GM18858 (cell line): ENCODE measurements around the gene PBX1.

Experiments
- ATAC-seq: cut with Tn5 transposase; IDR thresholded peaks from one replicate; pipeline ENCODE4 v1.9.1; 2021; ENCODE audit not compliant: unreplicated experiment

The PBX1 gene

GRCh38 chr1:164713456-164714207, 154.6 kb downstream of the PBX1 start:
- ATAC-seq = no peak

GRCh38 chr1:164716992-164717703, 158.2 kb downstream of the PBX1 start:
- ATAC-seq = peak; percentile 95

GRCh38 chr1:164718821-164719220, 159.8 kb downstream of the PBX1 start:
- no peak for ATAC-seq

GRCh38 chr1:164719676-164720439, 160.9 kb downstream of the PBX1 start:
- ATAC-seq = no peak

- no peak for ATAC-seq
These were observed 161.7 kb downstream of the PBX1 start for GRCh38 chr1:164720440-164721227.

DNA sequence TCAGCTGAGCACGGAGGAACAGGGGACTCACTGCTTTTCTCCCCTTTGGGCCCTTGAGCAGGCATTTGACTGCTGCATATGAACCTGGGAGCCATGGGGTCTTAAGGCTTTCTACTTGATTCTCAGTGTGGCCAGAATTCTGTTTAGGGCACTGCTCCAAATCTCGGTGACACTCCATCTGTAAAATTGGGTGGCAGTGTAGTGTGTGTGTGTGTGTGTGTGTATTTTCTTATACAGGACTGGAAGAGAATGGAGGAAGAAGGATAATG, 162.2 kb downstream of the PBX1 start:
- no peak for ATAC-seq

DNA sequence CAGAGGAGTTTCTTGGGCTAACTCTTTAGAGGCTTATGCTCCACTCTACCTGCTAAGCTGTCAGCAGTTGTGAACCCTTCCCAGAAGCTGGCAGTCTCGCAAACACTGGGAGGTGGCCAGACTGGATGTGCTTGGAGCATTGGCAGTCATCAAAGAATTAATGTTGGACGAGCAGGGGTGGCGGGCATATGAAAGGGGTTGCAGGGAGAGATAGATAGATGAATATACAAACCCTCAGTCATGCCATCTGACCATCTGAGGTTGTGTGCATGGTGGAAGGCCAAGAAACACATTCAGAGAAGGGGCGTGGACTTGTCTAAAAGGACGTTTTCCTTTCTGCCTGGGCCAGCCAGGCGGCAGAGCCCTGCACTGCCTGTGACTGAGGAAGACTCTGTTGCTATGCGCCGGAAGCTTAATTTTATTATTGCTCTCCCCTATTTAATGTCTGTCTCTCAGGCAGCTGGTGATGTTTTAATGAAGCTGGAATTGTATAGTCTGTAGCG, 164.4 kb downstream of the PBX1 start:
- no peak for ATAC-seq

DNA sequence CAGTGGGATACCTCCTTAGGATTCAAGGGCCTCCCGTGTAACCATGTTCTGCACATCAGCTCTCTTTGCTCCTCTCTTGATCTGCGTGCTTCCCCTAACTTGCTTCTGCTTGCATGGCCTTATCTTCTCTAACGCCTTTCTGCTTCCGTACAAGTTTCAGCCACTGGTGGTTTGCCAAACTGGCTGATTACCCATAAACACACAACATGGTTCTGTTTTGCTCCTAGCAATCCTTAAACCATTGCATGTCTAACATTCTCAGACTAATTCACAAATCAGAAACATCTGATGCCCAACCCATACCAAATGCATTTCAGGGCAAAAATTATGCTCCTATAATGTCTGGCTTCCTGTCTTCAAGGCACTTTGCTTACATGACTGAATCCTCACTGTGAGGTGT, 166.4 kb downstream of the PBX1 start:
- ATAC-seq = no peak

DNA sequence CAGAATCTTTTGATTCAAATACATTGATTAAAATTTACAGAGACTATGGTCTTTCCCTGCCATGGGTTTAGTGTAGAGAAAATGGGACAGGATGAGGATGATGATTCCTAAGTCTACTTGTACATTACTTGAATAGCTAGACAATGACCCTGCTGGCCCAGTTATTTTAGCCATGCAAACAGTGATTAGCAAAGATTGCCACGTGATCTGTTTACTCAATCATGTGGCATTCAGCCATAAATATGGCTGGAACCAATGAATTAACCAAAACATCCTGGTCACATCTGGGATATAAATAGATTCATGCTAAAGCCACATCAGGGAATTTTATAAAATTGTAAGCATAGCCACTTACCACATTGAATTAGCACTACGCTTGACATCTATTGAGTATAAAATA, 167.3 kb downstream of the PBX1 start:
- no peak for ATAC-seq

- no peak for ATAC-seq
These were observed 169.7 kb downstream of the PBX1 start for GRCh38 chr1:164728719-164729118.

DNA sequence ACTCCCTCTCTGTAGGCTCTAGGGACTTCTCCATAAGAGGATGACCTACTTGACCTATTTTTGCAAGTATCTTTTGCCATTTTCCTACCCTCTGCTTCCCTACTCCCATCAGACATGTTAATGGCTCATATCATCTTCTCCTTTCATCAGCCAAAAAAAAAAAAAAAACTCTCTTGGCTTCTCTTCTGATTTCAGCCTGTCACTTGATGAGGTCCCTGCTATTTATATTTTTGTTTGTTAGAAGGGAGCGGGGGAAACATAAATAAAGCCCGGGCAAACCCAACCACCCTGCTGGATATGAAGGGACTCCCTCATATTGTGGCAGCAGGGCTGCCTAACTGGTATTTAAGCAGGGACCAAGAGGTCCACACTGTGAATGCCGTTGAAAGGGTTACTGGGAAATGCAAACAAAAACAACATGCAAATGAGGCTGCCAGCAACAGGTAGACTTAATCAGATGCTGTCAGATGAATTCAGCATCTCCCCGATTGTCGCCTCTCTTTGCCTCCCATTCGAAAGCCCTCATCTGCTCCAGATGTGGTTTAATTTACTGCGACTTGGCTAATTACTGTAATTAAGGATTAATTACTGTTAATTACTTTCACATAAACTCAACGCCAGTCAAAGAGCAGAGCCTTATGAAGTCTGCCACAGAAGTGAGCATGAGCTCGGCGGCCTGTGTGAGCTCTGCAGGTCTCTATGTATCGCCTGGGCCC, 172.3 kb downstream of the PBX1 start:
- ATAC-seq = no peak

DNA sequence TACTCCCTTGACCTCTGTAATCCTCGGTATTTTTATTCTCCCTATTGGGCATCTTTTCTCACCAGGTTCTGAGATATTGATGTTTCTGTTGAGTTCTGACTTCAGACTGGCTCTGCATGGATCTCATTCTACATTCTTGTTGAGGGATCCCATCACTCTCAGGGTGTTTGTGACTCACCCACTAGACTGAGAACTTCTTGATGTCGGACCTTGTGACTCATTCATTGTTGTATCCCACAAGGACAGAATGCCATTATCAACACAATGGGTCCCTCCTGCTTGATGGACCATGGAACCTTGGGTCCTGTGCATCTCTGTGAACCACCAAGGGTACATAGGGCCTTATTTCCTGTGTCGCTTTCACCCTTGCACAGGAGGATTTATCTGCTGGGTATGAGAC, 174.1 kb downstream of the PBX1 start:
- ATAC-seq = no peak

DNA sequence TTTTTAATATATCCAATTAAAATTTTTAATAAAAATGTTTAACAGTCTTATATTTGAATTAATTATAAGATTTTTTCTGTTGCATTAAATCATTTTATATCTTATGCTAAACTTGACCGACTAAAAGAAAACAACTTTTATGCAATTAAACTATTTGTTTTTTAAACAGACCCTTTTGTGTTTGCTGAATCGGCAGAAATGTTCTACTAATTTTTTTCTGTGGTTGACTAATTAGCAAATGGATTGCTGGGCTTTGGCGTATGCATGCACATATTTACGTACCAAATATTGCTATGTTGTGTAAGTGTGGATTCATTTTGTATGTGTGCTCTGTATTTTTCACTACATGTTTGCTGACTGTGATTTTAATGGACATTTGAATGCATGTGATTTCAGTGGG, 174.8 kb downstream of the PBX1 start:
- no peak for ATAC-seq

DNA sequence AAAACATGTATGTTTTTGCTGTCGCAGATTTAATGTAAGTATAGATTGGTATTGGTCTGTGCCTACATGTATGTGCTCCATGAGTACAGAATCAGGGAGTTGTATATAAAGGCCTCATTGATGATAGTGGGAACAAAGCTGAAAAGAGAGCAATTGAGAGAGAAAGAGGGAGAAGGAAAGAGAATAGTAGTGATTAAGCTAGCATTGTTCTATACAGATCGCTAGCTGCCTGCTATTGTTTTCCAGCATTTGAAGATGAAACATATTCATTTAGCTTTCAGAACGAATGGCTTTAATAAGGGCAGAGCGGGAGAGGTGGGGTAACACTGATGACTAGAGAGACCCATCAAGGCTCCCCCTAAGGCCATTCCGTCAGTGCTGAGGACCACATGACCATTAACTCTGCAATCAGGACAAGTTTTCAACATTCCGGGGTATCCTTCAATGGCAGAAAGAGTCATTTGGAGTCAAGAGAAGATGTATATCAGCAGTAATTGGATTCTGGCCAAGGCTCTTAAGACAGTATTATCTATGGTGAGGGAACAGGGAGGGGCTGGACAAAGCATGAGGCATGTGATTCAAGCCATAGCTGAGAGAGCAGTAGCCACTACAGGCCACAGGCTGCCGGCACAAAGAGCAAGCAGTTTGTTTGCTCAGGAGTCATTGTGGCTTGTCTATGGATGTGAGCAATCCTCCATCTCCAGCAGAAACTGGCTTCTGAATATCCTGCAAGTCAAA, 176.5 kb downstream of the PBX1 start:
- no peak for ATAC-seq

- no peak for ATAC-seq
These were observed 177.2 kb downstream of the PBX1 start for GRCh38 chr1:164736137-164736536.

- ATAC-seq = no peak
These were observed 180.2 kb downstream of the PBX1 start for GRCh38 chr1:164739189-164739588.

DNA sequence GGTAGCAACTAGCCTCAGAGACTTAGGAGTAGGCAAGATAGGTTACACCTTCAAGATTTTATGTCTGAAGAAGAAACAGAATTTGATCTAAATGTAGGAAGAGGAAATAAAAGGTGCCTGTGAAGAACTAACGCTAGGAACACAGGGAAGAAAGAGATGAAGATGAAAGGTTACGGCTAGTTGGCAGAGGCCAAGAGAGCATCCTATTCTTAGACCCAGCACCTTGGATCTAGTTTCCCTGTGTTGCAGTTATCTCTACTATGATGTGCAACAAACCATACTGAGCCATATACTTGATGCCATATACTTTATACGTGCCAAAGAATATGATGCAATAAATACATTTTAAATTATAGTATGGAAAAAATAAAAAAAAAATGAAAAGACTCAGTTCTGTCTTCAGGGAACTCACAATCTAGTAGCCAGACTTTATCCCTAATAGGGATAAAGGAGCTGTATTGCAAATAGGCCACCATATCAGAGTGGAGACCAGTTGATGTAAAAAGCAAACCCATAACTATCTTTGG, 181.1 kb downstream of the PBX1 start:
- ATAC-seq = no peak

DNA sequence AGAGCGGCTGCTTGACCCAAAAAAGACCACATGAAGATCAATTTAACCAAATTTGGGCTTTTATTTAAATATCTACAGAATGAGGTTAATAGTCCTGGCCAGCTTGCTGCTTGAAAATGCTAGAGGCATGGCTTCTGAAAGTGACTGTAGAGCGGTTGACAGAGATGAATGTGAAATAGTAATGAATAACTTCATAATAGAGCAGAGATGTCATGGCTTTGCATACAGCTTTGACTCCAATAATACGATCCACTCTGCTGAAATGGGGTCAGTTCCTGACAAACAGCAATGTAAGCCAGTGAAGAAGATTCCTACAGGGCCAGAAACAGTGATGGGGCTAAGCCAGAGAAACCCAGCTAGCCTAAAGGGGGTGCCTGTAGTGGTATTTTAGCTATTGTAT, 183.8 kb downstream of the PBX1 start:
- ATAC-seq = no peak

- ATAC-seq = no peak
These were observed 185.0 kb downstream of the PBX1 start for GRCh38 chr1:164743976-164744375.

GRCh38 chr1:164745736-164746135, 186.8 kb downstream of the PBX1 start:
- ATAC-seq = no peak
